ENCODE measurements around the gene AEN.
A peak's percentile ranks its signal among the peaks of the same experiment; 100 is the strongest.

The AEN gene, protein sequence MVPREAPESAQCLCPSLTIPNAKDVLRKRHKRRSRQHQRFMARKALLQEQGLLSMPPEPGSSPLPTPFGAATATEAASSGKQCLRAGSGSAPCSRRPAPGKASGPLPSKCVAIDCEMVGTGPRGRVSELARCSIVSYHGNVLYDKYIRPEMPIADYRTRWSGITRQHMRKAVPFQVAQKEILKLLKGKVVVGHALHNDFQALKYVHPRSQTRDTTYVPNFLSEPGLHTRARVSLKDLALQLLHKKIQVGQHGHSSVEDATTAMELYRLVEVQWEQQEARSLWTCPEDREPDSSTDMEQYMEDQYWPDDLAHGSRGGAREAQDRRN

GRCh38 chr15:88620995-88621772, at the start of gene AEN:
AEN (plus strand) TSS chr15:88621340; CDS start chr15:88626210, 4,870 bp downstream.
- Mint-ChIP-seq H3K27ac (peak within 1 kb of the TSS; percentile 98 to 99), H3K9me3 (no peaks in the 10 kb centered on the region), H3K4me1 (peaks cover 48% of the 10 kb centered on the region), H3K27me3 (peaks cover 9% of the 10 kb centered on the region), H3K4me3 (peak within 1 kb of the TSS; percentile 90 to 98)
- ATAC-seq, result peak; percentile 89
- peak; percentile 95 to 98 for DNase-seq

GRCh38 chr15:88571852-88572259, 49.3 kb upstream of the AEN start:
- Mint-ChIP-seq H3K4me1 (no peaks in the 10 kb centered on the region), H3K4me3 (no peak overlapping the region), H3K27ac (no peak overlapping the region), H3K9me3 (no peaks in the 10 kb centered on the region), H3K27me3 (no peaks in the 10 kb centered on the region)
- ATAC-seq (no peak), DNase-seq (no peak)

DNA sequence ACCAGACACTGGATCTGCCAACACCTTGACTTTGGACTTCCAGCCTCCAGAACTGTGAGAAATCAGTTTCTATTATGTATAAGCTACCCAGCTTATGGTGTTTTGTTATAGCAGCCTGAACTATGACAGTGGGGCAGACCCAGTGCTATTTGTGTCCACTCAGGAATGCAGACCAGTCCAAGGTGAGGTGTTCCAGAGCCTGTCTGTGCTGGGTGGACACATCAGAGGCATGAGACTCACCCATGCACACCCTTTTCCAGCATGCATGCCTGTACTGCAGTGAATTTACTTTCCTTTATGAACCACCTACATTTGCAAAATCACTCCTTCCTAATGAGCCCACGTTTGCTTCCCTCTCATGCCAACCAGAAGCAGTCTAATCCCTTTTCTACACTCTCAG, 47.1 kb upstream of the AEN start:
- H3K9me3 Mint-ChIP-seq, result no peaks in the 10 kb centered on the region

GRCh38 chr15:88574655-88575054, 46.5 kb upstream of the AEN start:
- no peaks in the 10 kb centered on the region for H3K27me3 Mint-ChIP-seq

More for the DNA sequence above, 47.1 kb upstream of the AEN start:
- Mint-ChIP-seq H3K27me3 (no peaks in the 10 kb centered on the region), H3K27ac (no peak overlapping the region), H3K4me3 (no peak overlapping the region), H3K4me1 (no peaks in the 10 kb centered on the region)
- ATAC-seq (no peak), DNase-seq (no peak)

DNA sequence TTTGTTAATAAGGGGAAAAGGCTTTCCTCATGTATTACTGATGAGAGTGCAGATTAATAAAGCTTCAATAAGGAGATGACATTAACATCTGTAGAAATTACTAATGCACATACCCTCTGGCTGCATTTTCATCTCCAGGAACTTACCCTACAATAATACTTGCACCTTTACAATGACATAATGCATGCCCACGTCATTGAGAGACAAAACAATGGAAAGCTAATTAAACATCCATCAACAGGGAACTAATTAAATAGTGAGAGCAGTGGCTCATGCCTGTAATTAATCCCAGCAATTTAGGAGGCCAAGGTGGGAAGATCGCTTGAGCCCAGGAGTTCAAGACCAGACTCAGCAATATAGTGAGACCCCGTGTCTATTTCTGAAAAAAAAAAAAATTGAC, 41.8 kb upstream of the AEN start:
- Mint-ChIP-seq H3K27me3 (no peaks in the 10 kb centered on the region), H3K27ac (no peak overlapping the region), H3K9me3 (no peaks in the 10 kb centered on the region), H3K4me1 (no peaks in the 10 kb centered on the region), H3K4me3 (no peak overlapping the region)
- no peak for ATAC-seq
- DNase-seq, result no peak

More at GRCh38 chr15:88574655-88575054, 46.5 kb upstream of the AEN start:
- Mint-ChIP-seq H3K27ac (no peak overlapping the region), H3K4me3 (no peak overlapping the region), H3K4me1 (no peaks in the 10 kb centered on the region), H3K9me3 (no peaks in the 10 kb centered on the region)
- ATAC-seq (no peak), DNase-seq (no peak)

DNA sequence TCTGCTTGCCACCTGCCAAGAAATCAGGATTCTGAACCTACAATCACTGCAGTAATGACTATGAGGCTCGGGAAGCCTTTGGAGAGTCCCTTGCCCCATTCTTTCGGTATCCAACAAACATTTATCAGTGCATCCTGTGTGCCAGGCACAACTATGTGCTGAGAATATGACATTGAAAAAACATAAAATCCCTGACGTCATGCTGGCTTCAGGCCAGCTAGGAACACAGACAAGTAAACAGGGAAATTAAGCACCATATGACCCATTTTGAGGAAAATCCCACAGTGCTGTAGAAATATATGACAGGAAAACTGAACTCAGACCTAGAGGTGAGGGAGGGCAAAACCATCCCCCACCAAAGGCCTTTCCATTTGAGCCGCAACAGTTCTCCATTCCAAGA, 40.6 kb upstream of the AEN start:
- no peaks in the 10 kb centered on the region for H3K4me1 Mint-ChIP-seq
- ATAC-seq (no peak), DNase-seq (no peak)
- H3K9me3 Mint-ChIP-seq, result no peaks in the 10 kb centered on the region
- H3K27me3 Mint-ChIP-seq, result no peaks in the 10 kb centered on the region
- no peak overlapping the region for H3K27ac Mint-ChIP-seq
- no peak overlapping the region for H3K4me3 Mint-ChIP-seq

DNA sequence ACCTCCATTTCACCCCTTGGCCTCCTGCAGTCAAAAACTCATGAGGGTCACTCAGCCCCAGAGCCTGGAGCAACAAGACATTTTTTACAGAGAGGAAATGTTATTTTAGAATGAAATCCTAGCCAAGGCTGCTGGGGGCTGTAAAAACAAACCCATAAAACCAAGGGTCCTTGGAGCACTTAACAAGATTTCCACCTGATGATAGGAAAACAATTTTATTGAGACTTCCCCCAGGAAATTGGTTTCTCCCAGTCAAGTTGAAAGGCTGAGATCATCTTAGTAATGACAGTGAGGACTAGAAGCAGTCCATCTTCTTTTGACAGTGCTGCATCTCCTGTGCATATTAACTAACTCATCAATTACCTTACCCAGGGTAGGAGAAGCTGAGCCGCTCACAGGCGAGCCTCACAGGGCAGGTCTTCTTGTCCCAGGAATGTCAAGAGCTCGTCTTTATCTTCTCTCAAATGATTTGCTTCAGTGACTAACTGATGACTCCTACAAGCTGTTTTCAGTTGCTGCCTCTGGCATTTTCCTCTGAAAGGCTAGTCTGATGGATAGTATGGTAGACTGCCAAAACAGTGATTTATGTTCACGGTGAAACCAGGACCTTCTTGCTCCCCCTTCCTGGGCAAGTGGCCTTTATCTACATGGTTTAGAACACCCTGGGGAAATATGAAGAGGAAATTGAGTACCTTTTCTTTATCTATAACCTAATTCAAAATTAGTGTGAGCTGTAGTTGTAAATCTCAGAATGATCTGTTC, 34.6 kb upstream of the AEN start:
- DNase-seq (no peak), ATAC-seq (no peak)
- Mint-ChIP-seq H3K27ac (no peak overlapping the region), H3K9me3 (no peaks in the 10 kb centered on the region), H3K27me3 (no peaks in the 10 kb centered on the region), H3K4me3 (no peak overlapping the region), H3K4me1 (no peaks in the 10 kb centered on the region)

- Mint-ChIP-seq H3K4me1 (peaks cover 8% of the 10 kb centered on the region), H3K9me3 (no peaks in the 10 kb centered on the region), H3K4me3 (no peak overlapping the region), H3K27ac (no peak overlapping the region), H3K27me3 (no peaks in the 10 kb centered on the region)
- ATAC-seq (no peak), DNase-seq (no peak)
Observed at GRCh38 chr15:88590759-88591158, 30.4 kb upstream of the AEN start.

- H3K27ac Mint-ChIP-seq, result no peak overlapping the region
- no peak overlapping the region for H3K4me3 Mint-ChIP-seq
- H3K4me1 Mint-ChIP-seq, result peaks cover 8% of the 10 kb centered on the region
- no peak for ATAC-seq
- H3K9me3 Mint-ChIP-seq, result no peaks in the 10 kb centered on the region
- H3K27me3 Mint-ChIP-seq, result no peaks in the 10 kb centered on the region
- DNase-seq, result no peak
Observed at GRCh38 chr15:88591384-88591783, 29.8 kb upstream of the AEN start.

- Mint-ChIP-seq H3K27ac (no peak overlapping the region), H3K4me1 (peaks cover 29% of the 10 kb centered on the region), H3K9me3 (no peaks in the 10 kb centered on the region), H3K27me3 (peaks cover 62% of the 10 kb centered on the region), H3K4me3 (peak overlapping the region in 1 of 2 donors; percentile 47)
- ATAC-seq, result no peak
- no peak for DNase-seq
Observed at GRCh38 chr15:88603885-88604284, 17.3 kb upstream of the AEN start.

- Mint-ChIP-seq H3K4me3 (peak overlapping the region; percentile 51 to 59), H3K9me3 (no peaks in the 10 kb centered on the region), H3K4me1 (peaks cover 29% of the 10 kb centered on the region), H3K27ac (no peak overlapping the region), H3K27me3 (peaks cover 68% of the 10 kb centered on the region)
- no peak for ATAC-seq
- no peak for DNase-seq
Observed at GRCh38 chr15:88604381-88605188, 16.6 kb upstream of the AEN start.

DNA sequence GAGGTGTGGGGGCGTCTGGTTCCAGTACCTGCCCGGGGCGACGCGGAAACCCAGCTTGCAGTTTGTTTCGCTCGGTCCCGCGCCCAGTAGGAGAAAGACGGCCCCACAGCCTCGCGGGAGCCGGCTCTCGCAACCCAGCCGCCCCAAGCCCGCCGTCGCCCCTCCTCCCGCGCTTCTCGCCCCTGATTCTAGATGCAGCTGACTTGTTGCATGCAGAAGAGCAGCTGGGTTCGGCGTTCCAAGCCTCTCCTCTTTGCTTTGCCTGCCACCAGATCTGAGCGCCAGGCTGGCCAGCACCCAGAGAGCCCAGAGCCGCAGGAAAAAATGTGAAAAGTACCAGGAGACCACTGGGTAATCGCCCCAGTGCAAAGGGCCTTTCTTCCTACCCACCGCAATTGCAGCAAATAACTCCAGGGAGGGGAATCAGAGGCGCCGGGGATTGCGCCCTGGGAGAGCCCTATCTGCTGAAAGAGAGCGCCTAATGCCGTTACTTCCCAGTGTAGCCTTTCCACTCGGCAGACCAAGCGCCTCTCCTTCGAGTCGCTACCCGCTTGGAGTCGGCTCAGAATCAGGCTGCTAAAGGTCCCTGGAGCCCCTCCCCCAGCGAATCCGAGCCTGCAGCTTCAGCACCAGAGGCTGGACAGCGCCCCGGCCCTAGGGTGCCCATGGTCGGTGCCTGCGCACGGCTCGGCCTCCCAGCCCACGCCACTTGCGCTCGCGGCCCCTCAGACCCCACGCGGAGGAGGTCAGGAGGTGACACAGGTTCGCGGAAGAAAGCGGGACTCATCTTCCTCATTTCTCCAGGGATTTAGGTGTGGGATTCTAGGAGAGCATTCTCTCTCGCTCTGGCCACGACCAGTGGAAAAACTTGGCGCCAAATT, 15.7 kb upstream of the AEN start:
- peak overlapping the region; percentile 51 to 66 for H3K4me3 Mint-ChIP-seq
- peaks cover 29% of the 10 kb centered on the region for H3K4me1 Mint-ChIP-seq
- H3K27ac Mint-ChIP-seq, result no peak overlapping the region
- H3K9me3 Mint-ChIP-seq, result no peaks in the 10 kb centered on the region
- peak; percentile 31 to 51 for DNase-seq
- peak; percentile 71 for ATAC-seq
- H3K27me3 Mint-ChIP-seq, result peaks cover 76% of the 10 kb centered on the region

DNA sequence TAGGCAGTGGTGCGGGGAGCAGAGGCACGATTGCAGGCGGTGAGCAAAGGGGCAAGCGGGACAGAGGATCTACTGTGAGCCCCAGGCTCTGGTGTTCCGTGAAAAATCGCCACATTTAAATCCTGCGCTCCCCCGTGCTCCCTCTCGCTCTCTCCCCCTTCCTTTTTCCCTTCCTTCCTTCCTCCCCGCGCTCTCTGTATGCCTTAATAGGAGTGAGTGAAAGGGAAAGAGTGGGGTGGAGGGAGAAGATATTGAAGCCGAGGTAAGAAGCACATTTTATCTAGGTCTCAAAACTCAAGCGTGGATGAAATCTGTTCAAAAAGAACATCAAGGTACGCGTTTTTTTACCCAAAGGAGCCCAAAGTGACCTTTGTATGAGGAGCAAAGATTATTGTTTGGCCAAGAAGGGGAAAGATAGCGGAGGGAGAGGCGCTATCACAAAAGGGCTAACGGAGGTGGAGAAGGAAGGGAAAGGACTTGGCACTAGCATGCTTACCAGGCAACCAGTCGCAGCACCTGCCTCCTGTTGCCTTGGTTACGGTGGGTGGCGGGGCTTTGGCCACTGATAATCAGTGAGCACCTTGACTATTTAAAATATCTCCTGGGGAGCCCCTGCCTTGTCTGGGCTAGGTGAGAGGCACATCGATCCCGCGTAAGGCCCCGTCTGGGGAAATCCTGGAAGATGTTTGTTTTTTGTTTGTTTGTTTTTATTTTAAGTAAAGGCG, 14.9 kb upstream of the AEN start:
- Mint-ChIP-seq H3K4me3 (peak overlapping the region in 1 of 2 donors; percentile 66), H3K27ac (peak overlapping the region in 1 of 2 donors; percentile 39), H3K9me3 (no peaks in the 10 kb centered on the region), H3K27me3 (peaks cover 84% of the 10 kb centered on the region), H3K4me1 (peaks cover 29% of the 10 kb centered on the region)
- ATAC-seq (no peak), DNase-seq (no peak)

GRCh38 chr15:88607951-88608350, 13.2 kb upstream of the AEN start:
- H3K27me3 Mint-ChIP-seq, result peaks cover 97% of the 10 kb centered on the region
- H3K4me1 Mint-ChIP-seq, result peaks cover 30% of the 10 kb centered on the region
- DNase-seq (no peak), ATAC-seq (no peak)
- H3K27ac Mint-ChIP-seq, result no peak overlapping the region
- H3K4me3 Mint-ChIP-seq, result no peak overlapping the region
- no peaks in the 10 kb centered on the region for H3K9me3 Mint-ChIP-seq

Measured in stimulated activated naive CD8-positive, alpha-beta T cell treated with anti-CD3 and anti-CD28 coated beads, Interleukin-15, amount 100 ng/mL, for 72 hours (primary cell).